HEK293 (cell line): ENCODE measurements around the gene PCDH12.

Experiments used
- CTCF ChIA-PET: fragments of 350-600 bp; formaldehyde crosslinking; extraction: SDS; loops from one replicate; lab custom pipeline; 2021; ENCODE audit warnings: antibody characterized with exemption; lab: Yijun Ruan, JAX
- POLR2A ChIA-PET: fragments of 300-600 bp; formaldehyde crosslinking; extraction: SDS; loops from one replicate; lab custom pipeline; 2020; ENCODE audit warnings: antibody characterized with exemption, inconsistent platforms; lab: Yijun Ruan, JAX
- H3K27ac ChIP-seq: fragments of 200-500 bp; sonication (Bioruptor generic); 2 replicates; pipeline ENCODE4 v1.5.1; 2014; ENCODE audit warnings: low read depth, low read length, control low read depth, inconsistent platforms; ENCODE audit errors: extremely low read depth
- H3K36me3 ChIP-seq, 2 experiments: fragments of 200-500 bp in 1 of 2; sonication (Bioruptor generic) in 1 of 2; 1 replicate in 1 of 2; 2 replicates in 1 of 2; pipeline ENCODE4 v1.5.1; 2014 to 2017; ENCODE audit warnings: inconsistent platforms in 2 of 2, low read length in 2 of 2; ENCODE audit not compliant: control insufficient read depth in 2 of 2, insufficient read depth in 1 of 2
- H3K4me1 ChIP-seq: fragments of 200-500 bp; sonication (Bioruptor generic); 2 replicates; pipeline ENCODE4 v1.5.1; 2014; ENCODE audit warnings: mild to moderate bottlenecking, low read length, inconsistent platforms; ENCODE audit not compliant: control insufficient read depth, insufficient read depth
- H3K4me3 ChIP-seq: 2 replicates; pipeline ENCODE4 v1.5.1; 2011; ENCODE audit warnings: low read depth, mild to moderate bottlenecking, control low read depth, low read length, moderate library complexity
- H3K9me3 ChIP-seq: fragments of 200-500 bp; sonication (Bioruptor generic); 2 replicates; pipeline ENCODE4 v1.5.1; 2014; ENCODE audit warnings: low read depth, low read length, inconsistent platforms; ENCODE audit not compliant: control insufficient read depth, insufficient read depth
- BCL11A ChIP-seq: fragments of 450-650 bp; formaldehyde crosslinking; IDR thresholded peaks from 2 replicates; pipeline ENCODE4 v1.5.1; 2016; ENCODE audit warnings: low read depth, missing biosample characterization, missing genetic modification characterization
- FEZF1 ChIP-seq: fragments of 450-650 bp; formaldehyde crosslinking; IDR thresholded peaks from 2 replicates; pipeline ENCODE4 v1.5.1; 2016; ENCODE audit warnings: missing biosample characterization, missing genetic modification characterization
- GFI1B ChIP-seq: fragments of 450-650 bp; formaldehyde crosslinking; IDR thresholded peaks from 2 replicates; pipeline ENCODE4 v1.5.1; 2016; ENCODE audit warnings: missing biosample characterization, missing genetic modification characterization
- KLF7 ChIP-seq: fragments of 450-650 bp; formaldehyde crosslinking; IDR thresholded peaks from 2 replicates; pipeline ENCODE4 v1.5.1; 2016; ENCODE audit warnings: missing biosample characterization, missing genetic modification characterization, borderline replicate concordance
- ZBTB8A ChIP-seq: fragments of 450-650 bp; formaldehyde crosslinking; IDR thresholded peaks from 2 replicates; pipeline ENCODE4 v1.5.1; 2016; ENCODE audit warnings: missing biosample characterization, missing genetic modification characterization
- ZIC2 ChIP-seq: fragments of 450-650 bp; formaldehyde crosslinking; IDR thresholded peaks from 2 replicates; pipeline ENCODE4 v1.5.1; 2016; ENCODE audit warnings: missing biosample characterization, missing genetic modification characterization
- ZNF140 ChIP-seq: fragments of 450-650 bp; formaldehyde crosslinking; IDR thresholded peaks from 2 replicates; pipeline ENCODE4 v1.5.1; 2016; ENCODE audit warnings: missing biosample characterization, missing genetic modification characterization
- ZNF174 ChIP-seq: fragments of 450-650 bp; formaldehyde crosslinking; IDR thresholded peaks from 2 replicates; pipeline ENCODE4 v1.5.0; 2017; ENCODE audit warnings: missing biosample characterization, mild to moderate bottlenecking, missing genetic modification characterization
- ZNF24 ChIP-seq: fragments of 450-650 bp; formaldehyde crosslinking; IDR thresholded peaks from 2 replicates; pipeline ENCODE4 v1.5.1; 2016; ENCODE audit warnings: missing biosample characterization, missing genetic modification characterization
- ZNF302 ChIP-seq: fragments of 450-650 bp; formaldehyde crosslinking; IDR thresholded peaks from 2 replicates; pipeline ENCODE4 v1.5.1; 2016; ENCODE audit warnings: missing biosample characterization, missing genetic modification characterization, low read depth
- ZNF335 ChIP-seq: fragments of 450-650 bp; formaldehyde crosslinking; conservative IDR thresholded peaks from 2 replicates; pipeline ENCODE4 v1.5.1; 2016; ENCODE audit warnings: missing biosample characterization, missing genetic modification characterization
- ZNF354C ChIP-seq: fragments of 450-650 bp; formaldehyde crosslinking; IDR thresholded peaks from 2 replicates; pipeline ENCODE4 v1.5.1; 2016; ENCODE audit warnings: missing biosample characterization, missing genetic modification characterization, low read depth, borderline replicate concordance
- ZNF366 ChIP-seq: fragments of 450-650 bp; formaldehyde crosslinking; conservative IDR thresholded peaks from 2 replicates; pipeline ENCODE4 v1.5.1; 2016; ENCODE audit warnings: missing biosample characterization, missing genetic modification characterization
- ZNF404 ChIP-seq: fragments of 450-650 bp; formaldehyde crosslinking; IDR thresholded peaks from 2 replicates; pipeline ENCODE4 v1.5.1; 2017; ENCODE audit warnings: missing biosample characterization, missing genetic modification characterization
- ZNF571 ChIP-seq: fragments of 450-650 bp; formaldehyde crosslinking; IDR thresholded peaks from 2 replicates; pipeline ENCODE4 v1.5.0; 2017; ENCODE audit warnings: missing biosample characterization, missing genetic modification characterization
- ZNF623 ChIP-seq: fragments of 450-650 bp; formaldehyde crosslinking; IDR thresholded peaks from 2 replicates; pipeline ENCODE4 v1.5.1; 2016; ENCODE audit warnings: missing biosample characterization, missing genetic modification characterization
- ZNF629 ChIP-seq: fragments of 450-650 bp; formaldehyde crosslinking; IDR thresholded peaks from 2 replicates; pipeline ENCODE4 v1.5.1; 2017; ENCODE audit warnings: missing biosample characterization, missing genetic modification characterization
- ZNF843 ChIP-seq: fragments of 450-650 bp; formaldehyde crosslinking; IDR thresholded peaks from 2 replicates; pipeline ENCODE4 v1.5.1; 2016; ENCODE audit warnings: missing biosample characterization, missing genetic modification characterization
- ZSCAN23 ChIP-seq: fragments of 450-650 bp; formaldehyde crosslinking; IDR thresholded peaks from 2 replicates; pipeline ENCODE4 v1.5.1; 2016; ENCODE audit warnings: missing biosample characterization, missing genetic modification characterization
- TF ChIP-seq, protein P1 (sequence below): fragments of 450-650 bp; formaldehyde crosslinking; IDR thresholded peaks from 2 replicates; pipeline ENCODE4 v1.5.1; 2016; ENCODE audit warnings: missing biosample characterization, missing genetic modification characterization
- TF ChIP-seq, protein P2 (sequence below): fragments of 450-650 bp; formaldehyde crosslinking; IDR thresholded peaks from 2 replicates; pipeline ENCODE4 v1.5.1; 2016; ENCODE audit warnings: missing biosample characterization, missing genetic modification characterization, borderline replicate concordance
- TF ChIP-seq, protein P3 (sequence below): fragments of 450-650 bp; formaldehyde crosslinking; IDR thresholded peaks from 2 replicates; pipeline ENCODE4; 2016; ENCODE audit warnings: missing biosample characterization, missing genetic modification characterization
- TF ChIP-seq, protein P4 (sequence below): fragments of 450-650 bp; formaldehyde crosslinking; IDR thresholded peaks from 2 replicates; pipeline ENCODE4 v1.5.1; 2017; ENCODE audit warnings: missing biosample characterization, mild to moderate bottlenecking, missing genetic modification characterization, moderate library complexity

PCDH12 gene

DNA sequence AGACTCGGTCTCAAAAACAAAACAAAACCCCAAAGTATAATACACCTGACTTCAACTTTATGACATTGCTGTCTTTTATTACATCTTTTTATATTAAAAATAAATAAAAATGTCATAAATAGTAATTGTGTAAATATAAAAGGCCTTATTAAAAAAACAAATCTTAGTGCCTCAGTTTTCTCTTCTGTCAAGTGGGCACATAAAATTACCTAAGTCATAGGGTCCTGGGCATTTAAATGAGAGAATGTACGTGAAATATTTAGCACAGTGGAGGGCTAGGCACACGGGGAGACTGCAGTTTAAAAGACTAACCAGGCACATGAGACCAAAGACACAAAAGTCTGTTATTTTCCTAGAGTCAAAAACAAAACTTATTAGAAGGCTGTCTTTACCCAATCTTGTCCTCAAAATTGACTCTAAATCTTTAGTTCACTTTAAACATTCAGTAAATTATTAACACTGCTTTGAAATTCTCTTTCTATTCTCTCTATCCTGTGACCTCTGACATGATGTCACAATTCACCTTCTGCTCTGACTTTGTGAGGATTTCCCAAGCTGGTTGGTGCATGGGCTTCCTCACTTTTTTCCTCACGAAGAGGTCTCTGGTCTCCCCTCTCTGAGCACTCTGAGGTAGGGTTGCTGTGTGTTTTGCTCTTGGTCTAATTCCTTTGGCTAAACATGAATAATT, 8.4 kb upstream of the PCDH12 start:
- ChIA-PET CTCF (interaction anchor here (0.6 to 0.7 kb wide), 3 partner anchors 26 to 409 kb away, joined by 3 to 5 read pairs (median 5); no protein-coding TSS in a partner anchor), POLR2A (no interaction called here)
- no peaks in the 10 kb centered on the region for H3K9me3 ChIP-seq
- H3K36me3 ChIP-seq = peaks cover 5 to 9% of the 10 kb centered on the region in 2 experiments; a peak in 2 of 3 replicates
- TF ChIP-seq, protein P1, sequence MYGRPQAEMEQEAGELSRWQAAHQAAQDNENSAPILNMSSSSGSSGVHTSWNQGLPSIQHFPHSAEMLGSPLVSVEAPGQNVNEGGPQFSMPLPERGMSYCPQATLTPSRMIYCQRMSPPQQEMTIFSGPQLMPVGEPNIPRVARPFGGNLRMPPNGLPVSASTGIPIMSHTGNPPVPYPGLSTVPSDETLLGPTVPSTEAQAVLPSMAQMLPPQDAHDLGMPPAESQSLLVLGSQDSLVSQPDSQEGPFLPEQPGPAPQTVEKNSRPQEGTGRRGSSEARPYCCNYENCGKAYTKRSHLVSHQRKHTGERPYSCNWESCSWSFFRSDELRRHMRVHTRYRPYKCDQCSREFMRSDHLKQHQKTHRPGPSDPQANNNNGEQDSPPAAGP = no peak
- TF ChIP-seq, protein P2, sequence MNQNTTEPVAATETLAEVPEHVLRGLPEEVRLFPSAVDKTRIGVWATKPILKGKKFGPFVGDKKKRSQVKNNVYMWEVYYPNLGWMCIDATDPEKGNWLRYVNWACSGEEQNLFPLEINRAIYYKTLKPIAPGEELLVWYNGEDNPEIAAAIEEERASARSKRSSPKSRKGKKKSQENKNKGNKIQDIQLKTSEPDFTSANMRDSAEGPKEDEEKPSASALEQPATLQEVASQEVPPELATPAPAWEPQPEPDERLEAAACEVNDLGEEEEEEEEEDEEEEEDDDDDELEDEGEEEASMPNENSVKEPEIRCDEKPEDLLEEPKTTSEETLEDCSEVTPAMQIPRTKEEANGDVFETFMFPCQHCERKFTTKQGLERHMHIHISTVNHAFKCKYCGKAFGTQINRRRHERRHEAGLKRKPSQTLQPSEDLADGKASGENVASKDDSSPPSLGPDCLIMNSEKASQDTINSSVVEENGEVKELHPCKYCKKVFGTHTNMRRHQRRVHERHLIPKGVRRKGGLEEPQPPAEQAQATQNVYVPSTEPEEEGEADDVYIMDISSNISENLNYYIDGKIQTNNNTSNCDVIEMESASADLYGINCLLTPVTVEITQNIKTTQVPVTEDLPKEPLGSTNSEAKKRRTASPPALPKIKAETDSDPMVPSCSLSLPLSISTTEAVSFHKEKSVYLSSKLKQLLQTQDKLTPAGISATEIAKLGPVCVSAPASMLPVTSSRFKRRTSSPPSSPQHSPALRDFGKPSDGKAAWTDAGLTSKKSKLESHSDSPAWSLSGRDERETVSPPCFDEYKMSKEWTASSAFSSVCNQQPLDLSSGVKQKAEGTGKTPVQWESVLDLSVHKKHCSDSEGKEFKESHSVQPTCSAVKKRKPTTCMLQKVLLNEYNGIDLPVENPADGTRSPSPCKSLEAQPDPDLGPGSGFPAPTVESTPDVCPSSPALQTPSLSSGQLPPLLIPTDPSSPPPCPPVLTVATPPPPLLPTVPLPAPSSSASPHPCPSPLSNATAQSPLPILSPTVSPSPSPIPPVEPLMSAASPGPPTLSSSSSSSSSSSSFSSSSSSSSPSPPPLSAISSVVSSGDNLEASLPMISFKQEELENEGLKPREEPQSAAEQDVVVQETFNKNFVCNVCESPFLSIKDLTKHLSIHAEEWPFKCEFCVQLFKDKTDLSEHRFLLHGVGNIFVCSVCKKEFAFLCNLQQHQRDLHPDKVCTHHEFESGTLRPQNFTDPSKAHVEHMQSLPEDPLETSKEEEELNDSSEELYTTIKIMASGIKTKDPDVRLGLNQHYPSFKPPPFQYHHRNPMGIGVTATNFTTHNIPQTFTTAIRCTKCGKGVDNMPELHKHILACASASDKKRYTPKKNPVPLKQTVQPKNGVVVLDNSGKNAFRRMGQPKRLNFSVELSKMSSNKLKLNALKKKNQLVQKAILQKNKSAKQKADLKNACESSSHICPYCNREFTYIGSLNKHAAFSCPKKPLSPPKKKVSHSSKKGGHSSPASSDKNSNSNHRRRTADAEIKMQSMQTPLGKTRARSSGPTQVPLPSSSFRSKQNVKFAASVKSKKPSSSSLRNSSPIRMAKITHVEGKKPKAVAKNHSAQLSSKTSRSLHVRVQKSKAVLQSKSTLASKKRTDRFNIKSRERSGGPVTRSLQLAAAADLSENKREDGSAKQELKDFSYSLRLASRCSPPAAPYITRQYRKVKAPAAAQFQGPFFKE (tag by site-specific recombination) = no peak
- H3K27ac ChIP-seq = no peak overlapping the region
- no peak overlapping the region for H3K4me3 ChIP-seq
- H3K4me1 ChIP-seq = peaks cover 6% of the 10 kb centered on the region; the same call in 1 of the 2 replicates

DNA sequence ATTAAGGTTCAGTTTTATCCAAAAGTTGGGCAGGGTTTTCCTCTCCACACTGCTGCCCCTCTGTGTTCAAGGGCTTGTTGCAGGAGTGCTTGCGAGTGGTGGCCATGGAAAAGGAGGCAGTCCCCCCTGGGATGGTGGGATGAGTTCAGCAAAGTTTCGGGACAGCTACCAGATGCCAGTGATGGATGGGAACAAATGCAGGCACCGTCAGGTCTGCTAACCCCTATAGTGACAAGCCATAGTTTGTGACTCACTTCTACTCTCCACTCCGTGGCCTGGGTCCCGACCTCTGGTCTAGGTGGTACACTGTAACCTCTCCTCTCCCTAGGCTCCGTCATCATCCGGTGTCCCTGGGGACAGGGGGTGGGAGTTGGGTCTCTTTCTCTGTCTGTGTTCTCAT, 7.1 kb upstream of the PCDH12 start:
- POLR2A ChIA-PET = no interaction called here
- Histone ChIP-seq H3K4me1 (peaks cover 1% of the 10 kb centered on the region; the same call in 1 of the 2 replicates), H3K36me3 (no peaks in the 10 kb centered on the region), H3K4me3 (no peak overlapping the region), H3K27ac (no peak overlapping the region), H3K9me3 (no peaks in the 10 kb centered on the region)
- TF ChIP-seq ZNF302 (no peak), ZNF366 (tag by site-specific recombination) (no peak), ZNF174 (tag by site-specific recombination) (no peak), ZNF24 (tag by site-specific recombination) (no peak), ZNF404 (tag by site-specific recombination) (no peak), ZNF843 (tag by site-specific recombination) (no peak), ZNF335 (no peak), ZNF354C (tag by site-specific recombination) (no peak), ZNF629 (no peak), ZNF571 (tag by site-specific recombination) (no peak), GFI1B (tag by site-specific recombination) (no peak)
- CTCF ChIA-PET = interaction anchor here (1.1 to 2.5 kb wide), 2 partner anchors 272 to 300 kb away, joined by 3 to 13 read pairs; no protein-coding TSS in a partner anchor

DNA sequence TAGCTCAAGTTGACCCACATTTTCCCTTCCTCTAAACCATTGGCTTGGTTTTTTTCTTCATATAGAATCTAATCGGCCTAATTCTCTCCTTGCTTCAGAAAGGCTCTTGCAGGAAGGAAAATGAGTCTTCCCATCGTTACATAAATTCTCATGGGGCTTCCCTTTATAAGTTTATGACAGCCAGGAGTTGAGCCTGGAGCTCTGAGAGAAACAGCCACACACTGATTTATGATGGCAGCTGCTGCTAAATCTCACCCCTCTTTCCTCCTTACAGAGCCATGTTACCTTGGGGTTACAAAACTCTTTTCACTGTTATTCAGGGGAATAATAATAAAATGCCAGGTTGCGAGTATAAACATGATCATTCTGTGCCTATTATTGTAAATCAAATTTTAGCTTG, 5.7 kb upstream of the PCDH12 start:
- H3K9me3 ChIP-seq = no peaks in the 10 kb centered on the region
- H3K4me3 ChIP-seq = no peak overlapping the region
- ChIA-PET POLR2A (interaction anchor here (0.7 kb wide), 1 partner anchor 40 kb away, joined by 3 read pairs; no protein-coding TSS in a partner anchor), CTCF (interaction anchor here (0.6 to 5.6 kb wide), 9 partner anchors 10 to 299 kb away, joined by 3 to 56 read pairs (median 3); partner anchors contain the start of gene PCDH1)
- no peaks in the 10 kb centered on the region for H3K36me3 ChIP-seq
- no peaks in the 10 kb centered on the region for H3K4me1 ChIP-seq
- no peak overlapping the region for H3K27ac ChIP-seq
- no peak for TF ChIP-seq ZNF140 (tag by site-specific recombination)
- no peak for TF ChIP-seq BCL11A
- TF ChIP-seq, protein P3, sequence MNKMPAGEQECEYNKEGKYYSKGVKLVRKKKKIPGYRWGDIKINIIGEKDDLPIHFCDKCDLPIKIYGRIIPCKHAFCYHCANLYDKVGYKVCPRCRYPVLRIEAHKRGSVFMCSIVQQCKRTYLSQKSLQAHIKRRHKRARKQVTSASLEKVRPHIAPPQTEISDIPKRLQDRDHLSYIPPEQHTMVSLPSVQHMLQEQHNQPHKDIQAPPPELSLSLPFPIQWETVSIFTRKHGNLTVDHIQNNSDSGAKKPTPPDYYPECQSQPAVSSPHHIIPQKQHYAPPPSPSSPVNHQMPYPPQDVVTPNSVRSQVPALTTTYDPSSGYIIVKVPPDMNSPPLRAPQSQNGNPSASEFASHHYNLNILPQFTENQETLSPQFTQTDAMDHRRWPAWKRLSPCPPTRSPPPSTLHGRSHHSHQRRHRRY = no peak
- TF ChIP-seq, protein P4, sequence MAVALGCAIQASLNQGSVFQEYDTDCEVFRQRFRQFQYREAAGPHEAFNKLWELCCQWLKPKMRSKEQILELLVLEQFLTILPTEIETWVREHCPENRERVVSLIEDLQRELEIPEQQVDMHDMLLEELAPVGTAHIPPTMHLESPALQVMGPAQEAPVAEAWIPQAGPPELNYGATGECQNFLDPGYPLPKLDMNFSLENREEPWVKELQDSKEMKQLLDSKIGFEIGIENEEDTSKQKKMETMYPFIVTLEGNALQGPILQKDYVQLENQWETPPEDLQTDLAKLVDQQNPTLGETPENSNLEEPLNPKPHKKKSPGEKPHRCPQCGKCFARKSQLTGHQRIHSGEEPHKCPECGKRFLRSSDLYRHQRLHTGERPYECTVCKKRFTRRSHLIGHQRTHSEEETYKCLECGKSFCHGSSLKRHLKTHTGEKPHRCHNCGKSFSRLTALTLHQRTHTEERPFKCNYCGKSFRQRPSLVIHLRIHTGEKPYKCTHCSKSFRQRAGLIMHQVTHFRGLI (tag by site-specific recombination) = no peak
- TF ChIP-seq ZSCAN23 (tag by site-specific recombination) = no peak
- no peak for TF ChIP-seq FEZF1 (tag by site-specific recombination)
- TF ChIP-seq ZBTB8A (tag by site-specific recombination) = no peak
- no peak for TF ChIP-seq ZIC2 (tag by site-specific recombination)
- no peak for TF ChIP-seq KLF7 (tag by site-specific recombination)
- TF ChIP-seq ZNF623 = no peak
